Measurements from ENCODE around the gene PROK1. TPM values are rescaled to one million over a fixed set of nuclear protein-coding genes. Genes with fewer than 3 reads are reported as not detected.

Gene PROK1
- polyA plus RNA-seq, 1 donor (not counting 4 experiments of a cell fraction or from before 2014, with no cell fraction given): not detected

DNA sequence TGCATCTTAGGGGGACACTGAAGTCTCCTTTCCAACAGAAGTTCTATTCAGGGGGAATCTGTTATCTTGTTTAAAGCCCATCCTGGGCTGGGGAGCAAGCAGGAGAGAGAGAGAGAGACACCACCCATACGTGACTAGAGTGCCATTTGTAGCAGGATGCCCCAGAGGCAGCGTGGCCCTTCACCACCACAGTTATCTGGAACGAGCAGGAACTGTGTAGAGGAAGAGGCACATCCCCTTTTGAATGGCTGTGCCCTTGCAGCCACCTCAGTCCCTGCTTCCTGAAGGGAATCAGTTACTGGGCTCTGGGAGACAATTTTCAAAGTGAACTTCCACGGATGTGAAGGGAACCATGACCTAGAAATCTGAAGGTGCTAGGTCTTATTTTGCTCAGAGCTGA, 24.1 kb upstream of the PROK1 start:
- Histone ChIP-seq H2AFZ (ENCODE audit: control insufficient read depth, low read length) (no peak overlapping the region), H3K4me1 (ENCODE audit: control insufficient read depth, extremely low read depth, insufficient read depth, low read length) (no peaks in the 10 kb centered on the region), H3K4me2 (ENCODE audit: control insufficient read depth, extremely low read depth, insufficient read depth, low read depth, low read length) (no peak overlapping the region), H3K9me3 (ENCODE audit: control insufficient read depth, low read depth, low read length) (no peaks in the 10 kb centered on the region), H3K9me1 (ENCODE audit: control insufficient read depth, extremely low read depth, insufficient read depth, low read length) (no peaks in the 10 kb centered on the region), H3K27ac (ENCODE audit: control insufficient read depth, insufficient read depth, low read length) (no peak overlapping the region), H3K27me3 (ENCODE audit: control insufficient read depth, extremely low read depth, insufficient read depth, low read length) (peaks cover 5% of the 10 kb centered on the region), H3K36me3 (ENCODE audit: control insufficient read depth in 2 of 2, extremely low read depth in 1 of 2, insufficient read depth in 2 of 2, low read length in 2 of 2) (no peaks in the 10 kb centered on the region), H3K4me3 (ENCODE audit: control insufficient read depth in 2 of 3, extremely low read depth in 1 of 3, insufficient read depth in 2 of 3, low read depth in 1 of 3, low read length in 3 of 3) (no peak overlapping the region), H3K9ac (ENCODE audit: control insufficient read depth, extremely low read depth, insufficient read depth, low read length) (no peak overlapping the region), H3K79me2 (ENCODE audit: control insufficient read depth, insufficient read depth, low read length) (no peaks in the 10 kb centered on the region), H4K20me1 (ENCODE audit: control insufficient read depth, extremely low read depth, insufficient read depth, low read length) (no peaks in the 10 kb centered on the region)
- no peak for FAIRE-seq
- no peak for DNase-seq (ENCODE audit: low read depth, low spot score)
- dilution Hi-C loops (cut with MboI; ENCODE audit: extremely low pct_ligation_motif_present, low sequenced_read_pairs): no loop called here
- TF ChIP-seq, protein P1, sequence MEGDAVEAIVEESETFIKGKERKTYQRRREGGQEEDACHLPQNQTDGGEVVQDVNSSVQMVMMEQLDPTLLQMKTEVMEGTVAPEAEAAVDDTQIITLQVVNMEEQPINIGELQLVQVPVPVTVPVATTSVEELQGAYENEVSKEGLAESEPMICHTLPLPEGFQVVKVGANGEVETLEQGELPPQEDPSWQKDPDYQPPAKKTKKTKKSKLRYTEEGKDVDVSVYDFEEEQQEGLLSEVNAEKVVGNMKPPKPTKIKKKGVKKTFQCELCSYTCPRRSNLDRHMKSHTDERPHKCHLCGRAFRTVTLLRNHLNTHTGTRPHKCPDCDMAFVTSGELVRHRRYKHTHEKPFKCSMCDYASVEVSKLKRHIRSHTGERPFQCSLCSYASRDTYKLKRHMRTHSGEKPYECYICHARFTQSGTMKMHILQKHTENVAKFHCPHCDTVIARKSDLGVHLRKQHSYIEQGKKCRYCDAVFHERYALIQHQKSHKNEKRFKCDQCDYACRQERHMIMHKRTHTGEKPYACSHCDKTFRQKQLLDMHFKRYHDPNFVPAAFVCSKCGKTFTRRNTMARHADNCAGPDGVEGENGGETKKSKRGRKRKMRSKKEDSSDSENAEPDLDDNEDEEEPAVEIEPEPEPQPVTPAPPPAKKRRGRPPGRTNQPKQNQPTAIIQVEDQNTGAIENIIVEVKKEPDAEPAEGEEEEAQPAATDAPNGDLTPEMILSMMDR (optimal IDR thresholded peaks at IDR 0.05 in 1 of 3, IDR thresholded peaks at IDR 0.05 in 1 of 3, conservative IDR thresholded peaks at IDR 0.05 in 1 of 3; ENCODE audit: extremely low read depth in 1 of 3, insufficient read depth in 2 of 3, low read length in 3 of 3): no peak
- no peak for TF ChIP-seq EZH2 (IDR thresholded peaks at IDR 0.05; ENCODE audit: low read length)

DNA sequence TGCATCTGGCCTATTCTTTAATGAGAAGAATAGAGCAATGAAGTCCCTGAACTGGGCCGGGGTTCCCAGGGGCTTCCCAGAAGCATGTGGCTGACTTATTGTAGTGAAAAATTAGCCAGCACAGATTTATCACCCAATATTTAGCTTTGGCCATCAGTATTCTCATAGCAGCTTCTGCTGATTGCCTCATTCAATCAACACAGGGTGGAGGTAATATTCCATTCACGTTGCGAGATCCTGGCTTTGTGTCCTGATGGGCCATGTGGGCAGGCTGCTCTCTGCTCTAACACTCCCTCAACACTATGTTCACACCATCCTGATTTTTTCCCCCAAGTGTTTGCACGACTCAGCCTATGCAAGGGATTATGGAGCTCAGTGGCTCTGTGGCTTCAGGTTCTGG, 22.0 kb upstream of the PROK1 start:
- FAIRE-seq: no peak
- DNase-seq (ENCODE audit: low read depth, low spot score): no peak
- no peak overlapping the region for H3K27ac ChIP-seq (ENCODE audit: control insufficient read depth, insufficient read depth, low read length)
- no peaks in the 10 kb centered on the region for H3K9me3 ChIP-seq (ENCODE audit: control insufficient read depth, low read depth, low read length)
- no peak overlapping the region for H3K4me3 ChIP-seq (ENCODE audit: control insufficient read depth in 2 of 3, extremely low read depth in 1 of 3, insufficient read depth in 2 of 3, low read depth in 1 of 3, low read length in 3 of 3)
- H3K4me1 ChIP-seq (ENCODE audit: control insufficient read depth, extremely low read depth, insufficient read depth, low read length): no peaks in the 10 kb centered on the region
- H3K79me2 ChIP-seq (ENCODE audit: control insufficient read depth, insufficient read depth, low read length): no peaks in the 10 kb centered on the region
- H2AFZ ChIP-seq (ENCODE audit: control insufficient read depth, low read length): no peak overlapping the region
- H4K20me1 ChIP-seq (ENCODE audit: control insufficient read depth, extremely low read depth, insufficient read depth, low read length): no peaks in the 10 kb centered on the region
- H3K9ac ChIP-seq (ENCODE audit: control insufficient read depth, extremely low read depth, insufficient read depth, low read length): no peak overlapping the region
- dilution Hi-C loops (cut with MboI; ENCODE audit: extremely low pct_ligation_motif_present, low sequenced_read_pairs): no loop called here
- H3K27me3 ChIP-seq (ENCODE audit: control insufficient read depth, extremely low read depth, insufficient read depth, low read length): peaks cover 5% of the 10 kb centered on the region
- H3K36me3 ChIP-seq (ENCODE audit: control insufficient read depth in 2 of 2, extremely low read depth in 1 of 2, insufficient read depth in 2 of 2, low read length in 2 of 2): no peaks in the 10 kb centered on the region
- TF ChIP-seq EZH2 (IDR thresholded peaks at IDR 0.05; ENCODE audit: low read length): no peak
- TF ChIP-seq, protein P1 (optimal IDR thresholded peaks at IDR 0.05 in 1 of 3, IDR thresholded peaks at IDR 0.05 in 1 of 3, conservative IDR thresholded peaks at IDR 0.05 in 1 of 3; ENCODE audit: extremely low read depth in 1 of 3, insufficient read depth in 2 of 3, low read length in 3 of 3): no peak
- H3K4me2 ChIP-seq (ENCODE audit: control insufficient read depth, extremely low read depth, insufficient read depth, low read depth, low read length): no peak overlapping the region
- no peaks in the 10 kb centered on the region for H3K9me1 ChIP-seq (ENCODE audit: control insufficient read depth, extremely low read depth, insufficient read depth, low read length)

Measured in keratinocyte (primary cell).